Stimulated activated CD8-positive, alpha-beta memory T cell treated with anti-CD3 and anti-CD28 coated beads, Interleukin-2, amount 100 ng/mL, for 48 hours (primary cell): ENCODE results near the gene GPBP1.
"Not testable (repeated sequence)": the region's sequence is repeated elsewhere in the genome, so short reads cannot be mapped to it uniquely, and the experiment has no call there.

Experiments used
- DNase-seq, 2 donors: peaks; one replicate each; pipeline ENCODE4 v3.0.0-alpha.2; 2020; ENCODE audit warnings: low read depth in 2 of 2

Gene GPBP1

GRCh38 chr5:57176350-57176857 lies 2.5 kb downstream of the GPBP1 start:
- DNase-seq, result no peak

DNA sequence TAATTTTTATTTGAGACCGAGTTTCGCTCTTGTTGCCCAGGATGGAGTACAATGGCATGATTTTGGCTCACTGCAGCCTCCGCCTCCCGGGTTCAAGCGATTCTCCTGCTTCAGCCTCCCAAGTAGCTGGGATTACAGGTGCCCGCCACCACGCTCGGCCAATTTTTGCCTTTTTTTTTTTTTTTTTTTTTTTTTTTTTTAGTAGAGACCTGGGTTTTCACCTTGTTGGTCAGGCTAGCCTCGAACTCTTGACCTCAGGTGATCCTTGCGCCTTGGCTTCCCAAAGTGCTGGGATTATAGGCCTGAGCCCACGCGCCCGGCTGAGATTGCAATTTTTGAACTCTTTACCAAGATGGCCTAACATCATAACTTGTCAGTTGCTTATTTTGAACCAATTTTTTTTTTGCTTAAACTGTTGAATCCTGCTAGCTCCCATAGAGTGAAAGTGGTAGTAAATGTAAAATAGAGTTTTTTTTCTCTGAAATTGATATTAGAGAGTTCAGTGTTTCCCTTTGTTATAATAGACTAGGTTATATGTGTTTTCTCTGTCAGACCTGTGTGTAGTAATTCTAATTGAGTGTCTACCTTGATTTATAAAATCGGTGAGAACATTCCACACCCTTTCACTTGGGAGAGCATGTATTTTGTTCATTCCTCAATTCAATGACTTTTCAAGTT lies 3.8 kb downstream of the GPBP1 start:
- no peak for DNase-seq

DNA sequence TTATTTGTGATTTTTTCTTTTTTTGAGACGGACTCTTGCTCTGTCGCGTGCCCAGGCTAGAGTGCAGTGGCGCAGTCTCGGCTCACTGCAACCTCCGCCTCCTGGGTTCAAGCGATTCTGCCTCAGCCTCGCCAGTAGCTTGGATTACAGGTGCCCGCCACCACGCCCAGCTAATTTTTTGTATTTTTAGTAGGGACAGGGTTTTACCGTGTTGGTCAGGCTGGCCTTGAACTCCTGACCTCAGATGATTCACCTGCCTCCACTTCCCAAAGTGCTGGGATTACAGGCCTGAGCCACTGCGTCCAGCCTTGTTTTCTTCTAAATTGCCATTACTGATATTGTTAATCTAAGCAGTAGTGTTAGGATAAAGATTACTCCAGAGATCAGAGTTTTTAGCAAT lies 4.4 kb downstream of the GPBP1 start:
- DNase-seq, result not testable (repeated sequence)

GRCh38 chr5:57179262-57180200 lies 5.7 kb downstream of the GPBP1 start:
- no peak for DNase-seq

GRCh38 chr5:57181154-57181553 lies 7.3 kb downstream of the GPBP1 start:
- DNase-seq, result no peak

DNA sequence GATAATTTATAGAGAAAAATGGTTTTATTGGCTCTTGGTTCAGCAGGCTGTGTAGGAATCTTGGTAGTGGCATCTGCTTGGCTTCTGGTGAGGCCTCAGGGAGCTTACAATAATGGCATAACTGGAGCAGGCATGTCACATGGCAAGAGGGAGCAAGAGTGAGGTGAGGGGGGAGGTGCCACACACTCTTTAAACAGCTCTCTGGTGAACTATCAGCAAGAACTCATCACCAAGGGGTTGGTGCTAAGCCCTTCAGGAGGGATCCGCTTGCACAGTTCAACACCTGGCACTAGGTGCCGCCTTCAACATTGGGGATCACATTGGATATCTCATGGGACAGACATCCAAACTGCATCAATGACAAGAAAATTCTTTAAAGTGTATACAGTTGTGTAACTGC lies 10.5 kb downstream of the GPBP1 start:
- DNase-seq, result no peak

DNA sequence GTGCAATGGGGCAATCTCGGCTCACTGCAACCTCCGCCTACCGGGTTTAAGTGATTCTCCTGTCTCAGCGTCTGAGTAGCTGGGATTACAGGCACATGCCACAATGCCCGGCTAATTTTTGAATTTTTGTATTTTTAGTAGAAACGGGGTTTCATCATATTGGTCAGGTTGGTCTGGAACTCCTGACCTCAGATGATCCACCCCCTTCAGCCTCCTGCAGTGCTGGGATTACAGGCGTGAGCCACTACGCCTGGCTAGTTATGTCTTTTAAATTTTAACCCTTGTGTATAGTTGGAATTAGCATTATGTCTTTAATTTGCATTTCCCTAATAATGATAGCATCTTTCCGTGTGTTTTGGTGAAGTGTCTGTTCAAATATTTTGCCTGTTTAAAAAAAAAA lies 11.5 kb downstream of the GPBP1 start:
- no peak for DNase-seq

- DNase-seq, result no peak
These were observed 12.3 kb downstream of the GPBP1 start for GRCh38 chr5:57186194-57186593.

GRCh38 chr5:57187977-57188376 lies 14.1 kb downstream of the GPBP1 start:
- not testable (repeated sequence) for DNase-seq

- DNase-seq, result no peak
These were observed 15.7 kb downstream of the GPBP1 start for GRCh38 chr5:57189515-57189914.

- no peak for DNase-seq
These were observed 16.7 kb downstream of the GPBP1 start for GRCh38 chr5:57190593-57190992.

DNA sequence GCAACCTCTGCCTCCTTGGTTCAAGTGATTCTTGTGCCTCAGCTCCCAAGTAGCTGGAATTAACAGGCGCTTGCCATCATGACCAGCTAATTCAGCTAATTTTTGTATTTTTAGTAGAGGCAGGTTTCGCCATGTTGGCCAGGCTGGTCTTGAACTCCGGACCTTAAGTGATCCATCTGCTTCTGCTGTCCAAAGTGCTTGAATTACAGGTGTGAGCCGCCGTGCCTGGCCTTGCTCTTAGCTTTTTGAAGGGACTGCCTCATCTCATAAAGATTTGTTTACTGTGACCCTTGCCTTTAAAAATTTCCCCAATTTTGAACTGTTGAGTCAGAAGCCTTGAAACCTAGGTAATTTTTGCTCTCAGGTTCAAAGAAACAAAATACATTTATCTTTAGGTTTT lies 17.3 kb downstream of the GPBP1 start:
- no peak for DNase-seq

- DNase-seq, result no peak
These were observed 18.1 kb downstream of the GPBP1 start for GRCh38 chr5:57191986-57192385.

- not testable (repeated sequence) for DNase-seq
These were observed 19.0 kb downstream of the GPBP1 start for GRCh38 chr5:57192832-57193231.

- no peak for DNase-seq
These were observed 20.0 kb downstream of the GPBP1 start for GRCh38 chr5:57193757-57194413.

- DNase-seq, result no peak
These were observed 20.8 kb downstream of the GPBP1 start for GRCh38 chr5:57194653-57195052.

DNA sequence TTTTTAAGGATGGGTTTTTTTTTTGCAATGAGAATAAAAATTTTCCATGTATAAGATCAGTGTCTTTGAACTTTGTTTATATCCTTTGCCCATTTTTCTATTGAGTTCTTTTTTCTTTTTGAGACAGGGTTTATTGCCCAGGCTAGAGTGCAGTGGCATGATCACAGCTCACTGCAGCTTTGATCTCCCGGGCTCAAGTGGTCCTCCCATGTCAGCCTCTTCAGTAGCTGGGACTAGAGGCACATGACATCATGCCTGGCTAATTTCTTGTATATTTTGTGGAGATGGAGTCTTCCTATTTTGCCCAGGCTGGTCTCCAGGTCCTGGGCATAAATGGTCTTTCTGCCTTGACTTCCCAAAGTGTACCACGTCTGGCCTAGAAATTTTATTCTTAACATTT lies 21.2 kb downstream of the GPBP1 start:
- no peak for DNase-seq

DNA sequence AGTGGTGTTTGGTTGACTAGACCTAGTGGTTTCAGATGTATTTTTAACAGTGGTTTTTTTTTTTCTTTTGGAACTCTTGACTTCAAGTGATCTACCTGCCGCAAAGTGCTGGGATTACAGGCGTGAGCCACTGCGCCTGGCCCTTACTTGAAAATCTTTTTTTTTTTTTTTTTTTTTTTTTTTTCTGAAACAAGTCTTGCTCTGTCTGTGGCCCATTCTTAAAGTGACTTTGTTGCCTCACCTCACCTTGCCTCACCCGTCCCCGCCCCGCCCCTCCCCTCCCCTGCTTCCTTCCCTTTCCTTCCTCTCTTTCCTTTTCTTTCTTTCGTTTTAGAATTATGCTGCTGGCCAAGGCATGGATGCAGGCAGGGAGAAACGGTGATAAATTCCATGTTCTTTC lies 26.0 kb downstream of the GPBP1 start:
- DNase-seq, result no peak

DNA sequence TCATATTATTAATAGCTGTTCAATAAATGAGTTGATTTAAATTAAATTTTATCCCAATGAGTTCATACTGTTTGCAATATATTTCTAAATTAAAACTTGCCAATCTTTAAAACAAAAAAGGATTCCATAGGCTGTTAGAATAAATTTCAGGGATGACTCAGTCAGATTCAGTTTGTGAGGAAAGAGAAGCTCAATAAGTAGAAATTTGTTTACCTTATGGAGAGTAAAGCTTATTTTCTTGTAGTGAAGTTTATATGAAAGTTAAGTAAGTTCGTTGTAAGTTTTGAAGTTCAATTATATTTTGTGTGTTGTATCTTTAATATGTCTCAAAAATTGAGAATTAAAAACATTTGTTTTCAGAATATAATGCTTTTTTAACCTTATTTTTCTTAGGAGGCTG lies 29.0 kb downstream of the GPBP1 start:
- no peak for DNase-seq

DNA sequence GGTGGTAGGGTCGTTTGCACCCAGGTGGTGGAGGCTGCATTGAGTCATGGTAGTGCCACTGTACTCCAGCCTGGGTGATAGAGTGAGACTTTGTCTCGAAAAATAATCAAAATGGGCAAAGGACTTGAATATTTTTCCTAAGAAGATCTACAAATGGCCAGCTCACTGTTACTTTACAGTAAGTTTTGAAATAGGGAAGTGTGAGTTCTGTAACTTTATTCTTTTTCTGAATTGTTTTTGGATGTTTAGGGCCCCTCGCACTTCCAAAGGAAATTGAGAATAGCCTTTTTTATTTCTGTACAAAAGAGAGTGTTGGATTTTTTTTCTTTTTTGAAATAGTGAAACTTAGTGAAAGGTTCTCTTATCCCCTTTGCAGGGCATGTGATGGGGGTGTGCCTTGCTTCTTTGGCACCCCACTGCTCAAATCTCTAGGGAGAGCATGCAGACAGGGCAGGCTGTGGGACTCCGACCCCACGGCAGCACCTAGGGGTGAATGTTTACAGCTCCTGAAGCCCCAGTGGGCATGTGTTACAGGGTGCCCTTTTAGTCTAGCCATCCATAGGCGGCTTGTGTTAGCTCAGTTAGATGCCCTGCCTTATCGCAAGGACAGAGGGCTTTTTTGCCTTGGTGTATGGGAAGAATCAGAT lies 33.3 kb downstream of the GPBP1 start:
- DNase-seq, result no peak

DNA sequence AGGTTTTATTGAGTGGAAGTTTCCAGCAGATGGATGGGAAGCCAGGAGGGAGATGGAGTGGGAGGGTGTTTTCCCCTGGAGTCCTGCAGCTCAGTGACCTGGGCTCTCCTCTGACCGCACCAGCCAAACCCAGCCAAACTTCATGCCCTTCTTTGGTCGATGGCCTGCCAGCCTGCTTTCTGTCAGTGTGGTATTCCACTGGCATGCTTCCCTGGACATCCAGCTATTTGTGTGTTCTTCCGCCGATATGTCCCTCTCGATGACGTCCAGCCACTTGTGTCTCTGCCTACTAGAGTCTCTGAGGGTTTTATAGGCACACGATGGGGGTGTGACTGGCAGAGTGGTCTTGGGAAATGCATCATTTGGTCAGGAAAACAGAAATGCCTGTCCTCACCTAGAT lies 33.8 kb downstream of the GPBP1 start:
- no peak for DNase-seq
